GM12864 (cell line): ENCODE results near the gene HLA-DRB1.

ENCODE experiments used
- DNase-seq: peaks from one replicate; pipeline ENCODE4 v3.0.0-alpha.2; 2011; ENCODE audit warnings: low read depth
- H3K4me3 ChIP-seq: 2 replicates; pipeline ENCODE4 v1.5.1; 2011; ENCODE audit warnings: mild to moderate bottlenecking, low read depth, low read length, control low read depth
- TF ChIP-seq, protein P1 (sequence below): IDR thresholded peaks from 2 replicates; pipeline ENCODE4 v1.5.1; 2011; ENCODE audit warnings: low read depth, mild to moderate bottlenecking, moderate library complexity, low read length, control low read depth, inconsistent platforms; ENCODE audit errors: missing control alignments

Gene HLA-DRB1

DNA sequence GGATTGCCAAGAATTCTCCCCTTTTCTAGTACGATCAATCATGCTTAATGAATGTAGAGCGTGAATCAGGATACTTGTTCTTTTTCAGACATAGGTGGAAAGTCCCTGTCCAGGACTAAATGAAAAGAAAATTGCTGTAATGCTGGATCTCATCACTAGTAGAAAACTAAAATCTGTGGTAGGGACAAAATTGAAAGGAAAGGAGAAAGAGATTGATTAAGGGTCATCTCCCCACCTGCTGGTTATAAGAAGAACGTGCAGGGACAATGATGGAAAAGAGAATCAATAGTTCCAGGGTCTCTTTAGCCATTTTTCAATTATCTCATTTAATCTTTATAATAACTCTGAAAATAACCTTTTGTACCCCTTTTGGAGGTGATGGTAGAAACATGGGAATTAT, 18.7 kb upstream of the HLA-DRB1 start:
- TF ChIP-seq, protein P1, sequence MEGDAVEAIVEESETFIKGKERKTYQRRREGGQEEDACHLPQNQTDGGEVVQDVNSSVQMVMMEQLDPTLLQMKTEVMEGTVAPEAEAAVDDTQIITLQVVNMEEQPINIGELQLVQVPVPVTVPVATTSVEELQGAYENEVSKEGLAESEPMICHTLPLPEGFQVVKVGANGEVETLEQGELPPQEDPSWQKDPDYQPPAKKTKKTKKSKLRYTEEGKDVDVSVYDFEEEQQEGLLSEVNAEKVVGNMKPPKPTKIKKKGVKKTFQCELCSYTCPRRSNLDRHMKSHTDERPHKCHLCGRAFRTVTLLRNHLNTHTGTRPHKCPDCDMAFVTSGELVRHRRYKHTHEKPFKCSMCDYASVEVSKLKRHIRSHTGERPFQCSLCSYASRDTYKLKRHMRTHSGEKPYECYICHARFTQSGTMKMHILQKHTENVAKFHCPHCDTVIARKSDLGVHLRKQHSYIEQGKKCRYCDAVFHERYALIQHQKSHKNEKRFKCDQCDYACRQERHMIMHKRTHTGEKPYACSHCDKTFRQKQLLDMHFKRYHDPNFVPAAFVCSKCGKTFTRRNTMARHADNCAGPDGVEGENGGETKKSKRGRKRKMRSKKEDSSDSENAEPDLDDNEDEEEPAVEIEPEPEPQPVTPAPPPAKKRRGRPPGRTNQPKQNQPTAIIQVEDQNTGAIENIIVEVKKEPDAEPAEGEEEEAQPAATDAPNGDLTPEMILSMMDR: peak; percentile 16
- no peak for DNase-seq
- H3K4me3 ChIP-seq: no peak overlapping the region

DNA sequence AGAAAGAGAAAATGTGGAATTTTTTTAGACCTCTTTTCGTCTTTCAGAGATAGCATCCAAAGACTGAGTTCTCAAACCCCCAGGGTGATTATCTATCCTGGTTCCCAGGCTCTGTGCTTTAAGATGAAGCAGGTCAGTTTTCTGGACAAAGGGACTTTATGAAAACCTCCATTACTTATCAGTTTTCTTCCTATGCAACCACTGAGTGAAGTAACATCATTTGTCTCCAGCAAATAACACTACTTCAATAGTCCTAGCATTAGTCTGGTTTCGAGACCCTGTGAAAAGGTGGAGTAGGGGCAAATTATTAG, 18.3 kb upstream of the HLA-DRB1 start:
- H3K4me3 ChIP-seq: no peak overlapping the region
- TF ChIP-seq, protein P1: no peak
- no peak for DNase-seq

DNA sequence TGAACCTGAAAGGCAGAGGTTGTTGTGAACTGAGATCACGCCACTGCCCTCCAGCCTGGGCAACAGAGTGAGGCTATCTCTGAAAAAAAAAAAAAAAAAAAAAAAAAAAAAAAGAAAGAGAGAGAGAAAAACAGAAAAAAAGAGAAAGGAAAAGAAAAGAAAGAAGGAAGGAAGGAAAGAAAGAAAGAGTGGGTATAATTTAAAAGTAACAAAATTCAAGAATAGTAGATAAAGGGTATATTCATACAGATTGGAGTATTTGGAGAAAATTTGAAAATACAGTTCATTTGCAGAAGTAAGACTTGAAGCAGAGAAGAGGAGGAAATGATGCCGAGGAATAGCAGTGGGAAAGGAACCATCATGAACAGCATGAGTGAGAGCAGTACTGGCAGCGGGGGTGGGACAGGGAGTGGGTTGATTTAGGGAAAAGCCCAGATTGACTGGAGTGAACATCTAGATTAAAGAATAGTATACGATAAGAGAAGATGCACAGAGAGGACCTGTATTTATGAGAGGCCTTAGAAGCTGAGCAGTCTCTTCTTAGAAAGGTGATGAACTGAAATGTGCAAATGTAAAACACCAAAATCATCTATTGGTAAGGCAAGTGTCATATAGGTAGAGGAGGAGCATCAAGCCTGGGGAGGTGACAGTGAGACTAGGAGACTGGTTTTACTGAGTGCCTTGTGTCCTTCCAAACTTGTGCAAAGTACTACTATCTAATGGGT, 17.8 kb upstream of the HLA-DRB1 start:
- H3K4me3 ChIP-seq: no peak overlapping the region
- no peak for DNase-seq
- TF ChIP-seq, protein P1: no peak

DNA sequence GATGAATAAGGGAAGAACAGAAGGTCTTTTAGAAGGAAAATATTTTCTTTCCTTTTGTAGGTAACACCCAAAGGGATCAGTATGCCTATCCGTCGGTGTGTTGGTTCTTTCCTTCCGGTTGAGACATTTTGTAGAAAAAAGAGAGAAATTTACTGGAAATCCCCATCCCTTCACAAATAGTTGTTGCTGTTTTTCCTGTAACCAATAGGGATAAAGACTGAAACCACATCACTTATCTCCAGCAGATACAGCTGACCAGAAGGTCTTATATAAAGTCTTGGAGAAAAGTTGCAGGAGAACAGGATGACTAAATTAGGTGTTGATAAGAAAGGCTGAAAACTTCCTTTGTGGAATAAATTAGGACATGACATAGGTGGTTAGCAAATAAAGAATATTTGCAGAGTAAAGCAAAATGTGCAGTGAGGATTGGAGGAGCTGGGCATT, 14.8 kb upstream of the HLA-DRB1 start:
- peak overlapping the region; percentile 21; the same call in 1 of the 2 replicates for H3K4me3 ChIP-seq
- DNase-seq: peak; percentile 56
- TF ChIP-seq, protein P1: no peak

DNA sequence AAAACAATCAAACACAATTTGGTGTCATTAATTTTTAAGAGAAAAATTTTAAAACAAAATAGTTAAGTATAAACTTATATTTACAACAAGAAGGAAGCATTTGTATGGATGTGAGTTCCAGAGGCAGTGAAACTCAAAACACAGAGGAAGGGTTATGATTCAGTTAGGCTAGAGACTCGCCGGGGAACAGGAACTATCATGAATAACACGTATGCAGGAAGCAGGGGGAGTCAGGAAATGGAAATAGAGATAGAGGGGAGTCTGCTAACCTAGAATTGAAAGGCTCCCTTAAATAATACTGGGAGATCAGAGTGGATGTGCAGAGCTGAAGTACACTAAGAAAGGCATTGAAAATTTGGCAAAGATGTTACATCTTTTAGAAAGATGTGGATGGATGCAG, 14.2 kb upstream of the HLA-DRB1 start:
- H3K4me3 ChIP-seq: peak overlapping the region; percentile 21; the same call in 1 of the 2 replicates
- TF ChIP-seq, protein P1: no peak

DNA sequence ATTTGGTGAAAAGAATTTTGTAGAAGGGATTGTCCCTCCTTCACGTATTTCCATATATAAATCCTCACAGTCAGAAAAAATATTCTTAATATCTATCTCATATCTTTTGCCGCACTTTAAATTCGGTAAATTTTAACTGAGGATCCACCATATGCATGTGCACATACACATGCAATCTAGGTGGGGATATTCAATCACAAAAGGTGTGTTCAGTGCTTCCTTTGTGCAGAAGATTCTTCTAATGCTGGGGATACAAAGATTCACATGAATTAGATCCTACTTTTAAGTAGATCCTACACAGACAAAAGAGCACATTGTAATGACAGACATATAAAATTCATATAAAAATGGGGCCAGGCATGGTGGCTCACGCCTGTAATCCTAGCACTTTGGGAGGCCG, 13.6 kb upstream of the HLA-DRB1 start:
- no peak overlapping the region for H3K4me3 ChIP-seq
- TF ChIP-seq, protein P1: no peak
- no peak for DNase-seq

More for the DNA sequence above, 14.2 kb upstream of the HLA-DRB1 start:
- no peak for DNase-seq

DNA sequence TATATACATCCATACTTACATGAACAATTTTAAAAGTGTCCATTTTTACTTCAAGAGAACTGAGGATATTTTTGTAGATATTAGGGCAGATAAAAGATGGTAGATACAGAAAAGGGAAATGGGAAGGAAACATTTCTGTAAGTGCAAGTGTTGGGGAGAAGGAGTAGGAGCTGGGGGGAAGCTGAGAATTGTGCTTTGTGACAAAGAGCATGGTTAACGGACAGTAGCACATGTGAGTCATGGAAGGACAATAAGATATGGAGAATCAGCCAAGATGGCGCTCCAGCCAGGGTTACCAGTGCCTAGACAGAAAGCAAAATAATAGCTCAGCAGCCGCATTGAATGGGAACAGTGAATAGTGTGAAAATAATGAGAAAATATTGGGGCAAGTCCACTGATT, 12.7 kb upstream of the HLA-DRB1 start:
- TF ChIP-seq, protein P1: no peak
- no peak for DNase-seq
- no peak overlapping the region for H3K4me3 ChIP-seq
